Measurements from ENCODE around the gene L3MBTL3.

The L3MBTL3 gene

DNA sequence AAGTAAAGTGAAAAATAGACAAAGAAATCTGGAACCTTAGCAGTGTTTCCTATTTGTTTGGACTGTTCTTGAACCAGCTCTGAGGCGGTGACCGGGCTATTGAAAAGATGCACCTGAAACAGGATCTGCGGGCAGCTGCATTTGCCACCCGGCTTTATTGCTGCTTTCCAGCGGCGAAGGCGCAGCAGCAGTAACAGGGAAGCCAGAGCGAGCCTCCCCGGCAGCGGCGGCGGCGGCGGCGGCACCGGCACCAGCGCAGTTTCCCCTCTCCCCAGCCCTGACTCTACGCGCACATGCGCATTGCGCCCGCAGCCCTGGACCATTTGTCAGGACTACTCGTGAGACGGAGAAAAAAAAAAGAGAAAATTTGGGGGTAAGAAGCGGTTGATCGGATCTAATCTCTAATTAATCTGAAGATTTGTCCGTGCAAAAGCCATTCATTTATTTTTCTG is at the start of gene L3MBTL3:
Gene L3MBTL3, plus strand, starts transcription at position 290 of the 452 bp plus-strand sequence. CDS start 24,119 bp downstream, outside the sequence.
- DNase-seq, result peak; percentile 48

DNA sequence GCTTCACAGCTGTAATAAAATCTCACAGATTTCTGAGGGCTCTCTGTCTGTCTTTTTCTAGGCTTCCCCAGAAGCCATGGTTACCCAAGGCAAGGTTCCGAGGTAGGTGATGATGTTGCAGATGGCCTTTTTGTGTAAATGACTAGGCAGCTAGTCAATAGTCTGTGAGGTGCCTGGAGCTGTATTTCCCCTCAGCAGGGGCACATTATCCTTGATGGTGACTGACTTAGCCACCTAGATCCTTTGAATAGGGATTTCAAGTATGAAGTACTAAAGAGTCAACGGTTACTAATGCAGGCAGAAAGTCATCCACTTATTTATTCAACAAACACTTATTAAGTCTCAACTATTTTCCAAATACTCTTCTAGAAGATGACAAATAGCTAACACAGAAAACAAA is 49.3 kb upstream of the L3MBTL3 start:
- DNase-seq, result no peak

DNA sequence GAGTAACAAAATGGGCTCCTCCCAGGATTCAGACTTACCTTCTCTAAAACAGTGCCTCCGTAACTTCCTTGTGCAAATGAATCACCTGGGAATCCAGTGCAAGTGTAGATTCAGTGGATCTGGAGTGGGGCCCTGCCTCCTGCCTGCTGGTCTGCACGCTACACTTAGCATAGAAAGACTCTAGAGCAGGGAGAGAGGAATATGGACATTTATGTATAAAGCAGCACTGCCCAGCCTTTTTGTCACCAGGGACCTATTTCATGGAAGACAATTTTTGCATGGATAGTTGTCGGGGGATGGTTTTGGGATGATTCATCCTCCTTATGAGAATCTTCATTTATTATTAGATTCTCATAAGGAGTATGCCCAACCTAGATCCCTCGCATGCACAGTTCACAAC is 42.3 kb upstream of the L3MBTL3 start:
- no peak for DNase-seq

DNA sequence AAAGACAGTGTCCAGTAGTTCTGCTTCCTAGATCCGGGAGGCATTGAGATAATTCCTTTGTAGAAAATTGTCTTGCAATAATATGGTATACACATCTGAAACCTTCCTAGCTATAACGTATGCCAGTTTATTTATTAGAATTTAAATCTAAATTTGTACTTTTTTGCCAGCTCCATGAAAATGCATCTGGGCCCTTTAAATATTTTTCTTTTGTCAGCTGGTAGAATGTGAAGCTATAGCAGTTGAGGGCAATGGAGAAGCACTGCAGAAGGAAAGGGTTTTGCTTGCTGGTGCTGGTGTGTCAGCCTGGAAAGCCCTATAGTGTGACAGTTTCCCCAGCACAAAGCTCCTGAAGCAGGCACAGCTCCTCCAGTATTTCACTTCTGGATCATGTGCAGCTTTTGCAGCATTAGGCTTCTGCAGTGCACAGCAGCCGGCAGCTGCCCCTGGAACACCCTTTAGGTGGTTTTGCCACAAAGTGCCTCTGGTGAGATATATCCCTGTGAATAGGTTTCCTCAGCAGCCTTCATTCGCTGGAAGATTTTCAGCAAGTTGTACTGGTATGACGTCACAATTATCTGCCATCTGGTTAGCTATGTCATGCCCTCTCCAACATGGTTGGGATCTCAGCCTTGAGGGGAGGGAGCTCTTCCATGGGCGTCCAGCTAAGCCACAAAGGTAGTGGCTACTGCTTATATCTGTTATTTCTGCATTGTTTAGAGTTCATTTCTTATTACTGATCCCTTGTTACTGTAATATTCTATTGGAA is 40.0 kb upstream of the L3MBTL3 start:
- no peak for DNase-seq

DNA sequence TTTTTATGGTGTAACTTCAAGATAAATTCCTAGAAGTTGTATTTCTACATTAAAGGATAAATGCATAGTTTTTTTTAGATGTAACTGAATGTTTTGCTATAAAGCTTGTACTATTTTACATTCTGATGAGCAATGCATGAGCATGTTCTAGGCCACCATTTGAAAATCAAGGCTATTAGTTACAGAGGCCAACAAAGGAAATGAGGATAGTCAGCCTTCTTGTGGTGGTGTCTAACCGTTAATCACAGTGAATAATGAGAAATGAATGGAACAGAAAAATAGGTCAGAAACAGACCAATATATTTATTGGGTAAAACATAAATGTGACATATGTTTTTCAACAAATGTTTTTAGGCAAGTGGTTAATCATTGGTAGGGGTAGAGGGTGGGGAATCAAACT is 37.6 kb upstream of the L3MBTL3 start:
- no peak for DNase-seq

DNA sequence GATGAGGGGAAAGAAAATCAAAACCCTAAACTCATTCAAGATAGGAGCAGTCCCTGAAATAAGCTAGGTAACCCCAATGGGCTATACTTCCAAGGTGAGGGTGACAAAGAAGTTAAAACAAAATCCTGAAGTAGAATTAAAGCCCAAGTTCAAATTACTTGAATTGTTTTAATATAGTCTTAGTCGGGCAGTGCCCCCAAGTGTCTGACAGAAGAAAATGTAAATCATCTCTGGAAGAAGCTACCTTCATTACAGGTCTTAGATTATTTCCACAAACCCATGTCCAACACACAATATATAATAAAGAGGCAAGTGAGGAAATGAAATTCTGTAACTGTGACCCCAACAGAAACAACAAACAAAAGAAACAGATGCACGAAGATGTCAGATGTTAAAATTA is 36.8 kb upstream of the L3MBTL3 start:
- no peak for DNase-seq

DNA sequence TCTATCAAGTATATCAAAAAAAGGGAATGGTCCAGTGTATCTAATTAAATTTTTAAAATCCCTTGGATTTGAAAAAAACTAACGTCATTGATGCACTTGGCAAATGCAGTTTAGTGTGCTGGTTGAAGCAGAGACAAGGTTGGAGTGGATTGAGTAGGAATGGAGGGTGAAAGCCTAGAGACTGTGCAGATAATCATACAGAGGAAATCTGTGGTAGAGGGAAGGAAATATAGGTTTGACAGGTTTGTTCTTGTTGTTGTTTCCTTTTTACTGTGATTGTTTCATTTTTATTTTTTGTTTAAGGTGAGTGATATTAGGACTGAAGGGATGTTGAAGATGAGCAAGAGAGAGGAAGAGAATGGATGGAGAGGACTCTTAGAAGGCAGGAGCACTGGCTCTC is 29.0 kb upstream of the L3MBTL3 start:
- DNase-seq, result no peak

DNA sequence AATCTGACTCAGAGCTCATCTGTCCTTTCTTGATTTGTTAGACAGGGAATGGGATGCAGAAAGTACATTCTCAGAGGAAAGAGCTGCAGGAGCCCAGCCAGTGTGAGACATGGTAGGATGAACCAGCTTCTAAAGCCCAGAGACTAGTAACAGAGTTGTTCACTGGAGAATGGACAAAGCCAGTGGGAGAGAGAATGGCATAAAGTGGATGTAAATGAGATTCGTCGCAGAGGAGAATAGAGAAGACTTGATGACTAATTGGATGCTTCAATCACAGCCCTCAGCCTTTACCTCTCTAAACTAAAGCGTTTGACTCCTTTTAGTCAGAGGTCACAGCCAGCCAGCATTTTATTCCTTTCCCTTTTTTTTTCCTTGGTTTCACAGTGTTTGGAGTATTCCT is 25.5 kb upstream of the L3MBTL3 start:
- DNase-seq, result no peak

DNA sequence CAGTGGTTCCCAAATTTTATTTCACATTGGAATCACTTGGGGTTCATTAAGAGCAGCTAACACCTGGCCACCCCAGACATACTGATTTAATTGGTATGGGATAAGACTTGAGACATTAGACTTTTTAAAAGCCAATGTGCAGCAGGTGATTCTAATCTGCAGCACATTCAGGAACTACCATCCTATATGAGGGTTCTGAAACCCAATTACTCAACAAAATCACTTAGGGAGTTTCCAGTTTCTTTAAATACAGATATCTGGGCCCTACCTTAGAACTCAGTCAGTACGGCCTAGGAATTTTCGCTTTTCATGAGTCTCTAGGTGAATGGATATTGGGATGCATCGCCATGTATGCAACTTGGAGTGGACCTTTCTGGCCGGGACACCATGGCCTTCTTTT is 24.0 kb upstream of the L3MBTL3 start:
- DNase-seq, result no peak

DNA sequence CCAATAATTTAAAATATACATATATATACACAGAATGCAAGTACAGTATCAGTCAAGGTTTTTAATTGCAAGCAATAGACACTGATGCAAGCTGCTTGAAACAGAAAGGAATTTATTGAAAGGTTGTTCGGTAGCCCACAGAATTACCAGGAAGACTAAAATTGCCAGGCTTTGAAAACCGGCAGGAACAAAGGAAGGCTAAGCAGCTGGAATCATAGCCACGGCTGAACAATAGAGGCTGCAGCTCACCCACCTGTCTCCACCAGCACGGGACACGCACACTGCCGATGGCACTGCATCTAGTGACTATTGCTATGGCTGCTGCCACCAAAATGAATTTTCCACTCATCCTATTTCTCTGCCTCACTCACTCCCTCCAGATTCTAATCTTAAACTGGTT is 22.0 kb upstream of the L3MBTL3 start:
- DNase-seq, result no peak

DNA sequence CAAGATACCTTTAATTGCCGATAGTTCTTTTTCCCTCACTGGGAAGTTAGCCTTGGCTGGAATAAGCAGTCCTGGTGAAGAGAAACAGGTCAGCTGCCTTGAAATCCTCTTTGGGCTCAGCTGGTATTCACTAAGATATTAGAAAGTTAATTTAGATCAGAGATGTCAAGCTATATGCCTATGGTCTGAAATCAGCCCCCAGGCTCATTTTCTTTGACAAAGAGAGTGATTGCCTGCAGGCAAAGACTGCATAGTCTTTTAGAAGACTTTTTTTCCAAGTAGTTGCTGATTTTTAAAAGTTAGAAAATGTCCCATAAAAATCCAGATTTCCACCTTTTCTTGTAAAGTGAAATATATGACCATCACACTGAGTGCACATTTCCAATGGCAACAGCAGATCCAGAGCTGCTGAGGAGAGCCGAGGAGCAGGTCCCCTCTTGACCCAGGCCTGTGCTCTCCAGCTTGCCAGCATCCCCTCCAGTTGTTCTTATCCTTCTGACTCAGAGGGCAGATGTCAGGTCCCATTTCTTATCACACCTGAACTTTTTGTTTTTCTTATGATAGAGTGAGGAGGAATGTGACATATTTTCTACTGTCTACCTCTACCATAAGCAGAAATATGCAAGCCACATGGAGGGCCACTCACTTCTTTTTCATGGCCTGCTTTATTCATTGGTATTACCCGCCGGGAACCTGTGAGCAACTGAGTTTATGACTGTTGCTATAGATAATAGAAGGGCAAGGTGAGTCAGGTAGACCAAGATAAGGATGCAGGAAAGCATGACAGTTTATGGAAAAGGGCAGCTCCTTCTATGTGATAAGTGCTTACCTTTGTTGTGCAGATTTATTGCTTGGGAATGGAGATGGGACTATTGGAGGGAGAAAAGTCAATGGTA is 17.6 kb upstream of the L3MBTL3 start:
- no peak for DNase-seq

DNA sequence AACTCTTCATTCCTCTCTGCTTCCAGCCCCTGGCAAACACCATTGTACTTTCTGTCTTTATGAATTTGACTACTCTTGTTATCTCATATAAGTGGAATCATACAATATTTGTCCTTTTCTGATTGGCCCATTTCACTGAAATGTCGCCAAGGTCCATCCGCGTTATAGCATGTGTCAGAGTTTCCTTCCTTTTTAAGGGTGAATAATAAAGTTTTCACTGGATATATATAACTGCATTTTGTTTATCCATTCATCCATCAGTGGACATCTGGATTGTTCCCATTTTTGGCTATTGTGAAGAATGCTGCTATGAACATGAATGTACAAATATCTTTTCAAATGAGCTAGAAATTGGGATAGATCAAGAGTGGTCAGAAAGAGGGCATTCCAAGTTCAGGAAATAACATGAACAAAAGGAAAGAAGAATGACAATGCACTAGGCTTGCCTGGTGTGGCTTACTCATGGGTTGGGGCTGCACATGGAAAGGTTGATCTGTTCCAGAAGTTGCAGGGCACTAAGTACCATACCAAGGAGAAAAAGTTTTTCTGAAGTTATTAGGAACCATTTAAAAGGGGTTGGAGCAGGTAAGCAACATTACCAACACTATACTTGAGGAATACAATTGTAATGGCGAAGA is 10.0 kb upstream of the L3MBTL3 start:
- DNase-seq, result no peak

DNA sequence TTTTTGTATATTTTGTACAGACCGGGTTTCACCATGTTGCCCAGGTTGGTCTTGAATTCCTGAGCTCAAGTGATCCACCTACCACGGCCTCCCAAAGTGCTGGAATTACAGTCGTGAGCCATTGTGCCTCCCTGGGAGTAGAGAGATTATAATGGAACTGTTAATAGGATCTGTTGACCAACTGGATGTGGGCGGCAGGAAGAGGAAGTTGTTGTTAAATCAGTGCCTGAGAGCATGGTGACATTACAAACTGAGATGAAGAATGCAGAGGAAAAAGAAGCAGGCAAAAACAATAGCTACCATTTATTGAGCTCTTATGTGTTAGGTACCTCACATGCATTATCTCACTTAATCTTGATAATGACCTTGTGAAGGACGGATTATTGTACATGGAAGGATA is 9.2 kb upstream of the L3MBTL3 start:
- DNase-seq, result no peak

DNA sequence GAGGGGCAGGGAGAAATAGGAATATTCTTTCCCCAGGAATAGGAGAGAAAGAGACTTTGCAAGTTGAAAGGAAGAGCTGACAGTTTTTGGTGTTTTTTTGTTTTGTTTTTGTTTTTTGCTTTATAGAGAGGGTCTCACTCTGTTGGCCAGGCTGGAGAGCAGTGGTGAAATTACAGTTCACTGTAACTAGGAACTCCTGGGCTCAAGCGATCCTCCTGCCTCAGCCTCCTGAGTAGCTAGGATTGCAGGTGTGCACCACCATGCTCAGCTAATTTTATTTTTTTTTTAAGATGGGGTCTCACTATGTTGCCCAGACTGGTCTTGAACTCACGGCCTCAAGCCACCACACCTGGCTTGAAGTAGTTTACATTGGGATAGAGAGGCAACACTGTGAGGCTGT is 8.0 kb upstream of the L3MBTL3 start:
- DNase-seq, result no peak

DNA sequence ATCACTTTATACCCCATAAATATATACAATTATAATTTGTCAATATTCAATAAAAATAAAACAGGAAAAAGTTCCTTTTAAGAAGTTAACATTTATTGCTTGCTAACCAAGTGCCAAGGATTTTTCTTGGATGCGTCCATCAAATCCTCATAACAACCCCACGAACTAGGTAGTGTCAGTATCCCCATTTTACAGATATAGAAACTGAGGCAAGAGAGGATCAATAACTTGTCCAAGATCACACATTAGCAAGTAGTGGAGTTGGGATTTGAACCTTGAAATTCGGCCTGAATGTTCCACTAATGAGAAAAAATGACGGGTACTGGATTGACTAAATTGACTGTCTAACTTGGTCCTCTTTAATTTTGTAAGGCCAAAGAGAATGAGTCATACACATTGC is 5.7 kb upstream of the L3MBTL3 start:
- no peak for DNase-seq

DNA sequence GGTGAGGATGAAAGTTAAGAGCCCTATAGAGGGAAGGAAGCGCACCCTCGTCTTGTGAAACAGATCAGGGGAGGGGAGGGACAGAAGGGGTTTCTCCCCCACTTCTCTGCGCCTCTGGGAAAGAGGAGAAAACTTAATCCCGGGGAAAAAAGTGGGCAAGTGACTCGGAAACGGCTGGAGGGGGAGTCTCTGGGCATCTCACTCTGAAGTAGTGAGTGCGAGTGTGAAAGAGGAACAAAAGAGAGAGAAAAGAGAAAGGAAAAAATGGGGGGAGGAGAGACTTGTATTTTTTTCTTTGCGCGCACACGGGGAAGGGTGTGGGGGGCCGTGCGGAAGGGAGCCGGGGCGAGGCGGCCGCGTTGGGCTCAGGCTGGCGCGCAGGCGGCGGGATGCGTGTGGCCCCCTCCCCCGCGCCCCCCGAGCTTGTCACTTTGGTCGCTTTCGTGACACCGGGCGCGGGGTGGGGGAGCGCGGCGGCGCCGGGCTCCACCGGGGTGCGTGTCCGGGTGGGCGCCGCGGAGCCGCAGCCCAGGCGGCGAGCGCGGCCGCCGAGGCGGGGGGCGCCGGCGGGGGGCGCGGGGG is 454 bp downstream of the L3MBTL3 start:
- no peak for DNase-seq

DNA sequence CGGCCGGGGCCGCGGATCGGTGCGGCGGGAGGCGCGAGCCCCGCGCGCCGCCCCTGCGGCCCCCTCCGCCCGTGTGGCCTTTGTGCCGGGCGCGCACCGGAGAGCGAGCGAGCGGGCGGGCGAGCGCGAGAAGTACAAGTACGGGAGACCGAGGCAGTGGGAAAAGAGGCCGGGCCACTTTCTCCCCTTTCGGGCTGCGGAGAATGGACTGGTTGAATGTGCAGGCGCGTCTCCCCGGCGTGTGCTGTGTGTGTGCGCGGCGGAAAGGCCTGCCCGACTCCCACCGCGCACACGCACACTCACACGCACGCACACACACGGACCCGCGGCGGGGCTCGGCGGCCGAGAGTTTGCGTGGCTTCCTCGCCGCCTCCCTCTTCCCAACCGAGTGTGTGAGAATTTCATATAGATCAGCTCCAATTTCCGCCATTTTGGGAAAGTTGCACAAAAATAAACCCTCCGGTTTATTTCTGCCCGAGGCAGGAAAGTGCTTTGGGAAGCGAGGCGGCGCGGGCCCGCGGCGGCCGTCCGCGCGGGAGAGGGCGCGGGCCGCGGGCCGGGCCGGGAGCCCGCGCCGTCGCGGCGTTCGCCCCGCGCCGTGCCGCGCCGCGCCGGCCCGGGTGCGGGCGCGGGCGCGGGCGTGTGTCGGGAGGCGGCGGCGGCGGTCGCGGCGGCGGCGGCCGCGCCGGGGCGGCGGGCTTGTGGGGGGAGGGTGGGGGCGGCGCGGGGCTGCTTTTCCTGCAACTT is 1.1 kb downstream of the L3MBTL3 start:
- no peak for DNase-seq

DNA sequence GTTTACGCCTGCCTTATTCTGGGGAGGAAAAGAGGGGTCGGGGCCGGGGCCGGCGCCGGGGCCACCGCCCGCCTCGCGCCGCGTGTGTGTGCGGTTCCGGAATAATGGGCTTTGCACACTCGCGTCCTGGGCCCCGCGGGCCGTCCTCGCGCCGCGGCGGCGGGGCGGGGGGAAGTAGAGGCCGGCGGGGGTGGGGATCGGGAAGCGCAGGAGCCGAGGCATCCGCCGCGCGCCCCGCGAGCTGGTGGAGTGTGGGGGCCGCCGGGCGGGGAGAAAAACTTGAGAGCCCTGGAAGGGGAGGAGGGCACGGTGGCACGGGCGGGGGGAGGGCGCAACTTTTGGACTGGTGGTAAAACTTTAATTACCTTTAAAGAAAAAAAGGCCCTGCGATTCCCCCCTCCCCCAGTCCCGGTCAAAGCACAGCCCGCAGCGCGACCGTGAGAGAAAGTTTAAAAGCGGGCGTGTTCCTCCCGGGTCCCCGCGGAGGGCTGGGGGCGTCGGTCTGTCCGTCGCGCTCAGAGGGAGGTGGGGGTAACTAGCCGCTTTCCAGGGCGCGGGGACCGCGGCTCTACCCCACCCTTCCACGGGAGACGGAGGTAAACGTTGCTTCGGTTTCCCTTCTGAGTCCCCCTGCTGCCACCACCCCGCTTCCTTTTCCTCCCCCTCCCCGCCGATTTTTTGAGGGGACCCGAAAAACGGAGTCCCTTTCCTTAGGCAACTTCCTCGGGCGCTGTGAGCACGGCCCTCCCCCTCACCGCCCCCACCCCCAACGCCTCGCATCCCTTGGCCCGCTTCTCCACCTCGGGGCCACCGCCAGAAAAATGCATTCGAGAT is 1.9 kb downstream of the L3MBTL3 start:
- no peak for DNase-seq

DNA sequence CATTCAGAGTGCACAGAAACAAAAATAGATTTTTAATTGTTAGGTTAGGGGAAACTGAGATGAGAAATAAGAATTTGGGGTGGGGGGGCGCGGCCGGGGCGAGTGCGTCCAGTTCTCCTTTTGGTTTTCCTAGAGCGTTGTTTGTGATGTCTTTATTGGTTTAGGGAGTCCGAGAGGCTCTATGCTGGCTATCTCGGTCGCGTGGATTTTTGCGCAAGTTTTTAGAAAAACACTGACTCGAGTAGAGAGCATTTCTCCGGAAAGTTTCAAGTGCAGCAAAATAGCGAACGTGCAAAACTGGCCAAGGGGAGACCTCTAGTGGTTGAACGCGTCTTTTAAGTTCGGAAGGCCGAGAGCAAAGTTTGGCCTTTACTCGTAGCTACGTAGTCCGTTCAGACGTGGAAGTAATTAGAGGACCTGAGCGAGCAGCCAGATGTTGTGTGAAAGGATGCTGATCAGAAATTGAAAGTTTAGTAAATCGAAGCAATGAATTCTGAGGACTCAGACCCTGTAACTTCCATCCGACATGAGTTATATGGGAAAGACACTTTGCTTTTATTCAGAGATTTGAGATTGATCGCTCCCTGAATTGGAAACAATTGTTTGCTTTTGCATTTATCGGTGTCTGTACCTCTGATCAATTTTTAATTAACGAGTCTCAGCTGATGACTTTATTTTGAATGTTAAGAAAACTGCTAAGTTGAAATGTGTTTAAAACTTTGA is 2.7 kb downstream of the L3MBTL3 start:
- peak; percentile 35 for DNase-seq

DNA sequence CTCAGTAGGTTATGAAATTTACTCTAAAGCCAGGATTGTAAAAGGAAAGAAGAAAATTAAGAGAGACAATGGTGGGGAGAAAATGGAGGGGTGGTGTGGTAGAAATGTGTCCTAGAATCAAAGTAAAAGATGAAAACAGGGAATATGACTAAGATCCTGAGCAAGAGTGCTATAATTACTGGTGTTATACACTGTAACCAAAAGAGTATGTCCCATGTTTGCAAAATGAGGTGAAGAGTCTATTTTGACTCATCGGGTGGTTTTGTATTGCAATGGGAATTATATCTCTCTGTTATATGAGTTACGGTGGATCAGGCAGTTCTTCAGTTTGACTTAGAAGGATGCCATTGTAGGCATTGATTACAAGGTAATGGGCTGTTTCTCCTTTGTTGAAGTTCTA is 8.5 kb downstream of the L3MBTL3 start:
- DNase-seq, result no peak

DNA sequence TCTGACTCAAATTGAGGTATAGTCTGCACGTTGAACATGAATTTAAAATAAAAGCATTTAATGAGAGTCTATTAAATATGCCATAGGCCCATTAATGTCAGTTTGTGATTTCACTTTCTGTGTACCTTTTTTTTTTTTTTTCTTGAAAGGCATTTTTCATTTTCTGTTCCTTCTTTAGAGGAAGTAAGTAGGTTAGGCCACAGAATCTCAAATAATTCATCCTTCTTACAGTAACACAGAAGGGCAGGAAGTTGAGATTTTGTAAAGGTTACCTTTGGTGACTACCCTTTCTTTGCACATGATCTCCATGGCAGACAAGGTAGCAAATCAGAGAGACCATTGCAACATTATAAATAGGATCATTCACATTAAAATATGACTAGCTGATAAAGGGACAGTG is 9.6 kb downstream of the L3MBTL3 start:
- no peak for DNase-seq

All from GOT3 (cell line).